SK-N-SH (cell line): ENCODE measurements around the gene CELF5. TPM values are rescaled to one million over a fixed set of nuclear protein-coding genes. Genes with fewer than 3 reads are reported as not detected.
A peak's percentile ranks its signal among the peaks of the same experiment; 100 is the strongest.

ENCODE experiments used
- CTCF ChIA-PET: fragments of 300-600, 350-600 bp; formaldehyde crosslinking; extraction: SDS; loops from one replicate; lab custom pipeline; 2021; lab: Yijun Ruan, JAX
- POLR2A ChIA-PET: fragments of 350-600 bp; sonication (Branson Sonifier 250); formaldehyde crosslinking; extraction: SDS; loops from one replicate; lab custom pipeline; 2020; ENCODE audit warnings: antibody characterized with exemption, inconsistent platforms; lab: Yijun Ruan, JAX
- DNase-seq: peaks from one replicate; pipeline ENCODE4 v3.0.0; 2012
- H2AFZ ChIP-seq: fragments of 200-600 bp; sonication (generic); 2 replicates; pipeline ENCODE4 v1.8.1; 2016; ENCODE audit warnings: antibody characterized with exemption, mild to moderate bottlenecking, low read depth
- H3F3A ChIP-seq: fragments of 200-600 bp; sonication (generic); replicated peaks from 2 replicates; pipeline ENCODE3; 2016; ENCODE audit warnings: antibody characterized with exemption, mild to moderate bottlenecking; ENCODE audit not compliant: insufficient read depth
- H3K27ac ChIP-seq, 2 experiments: fragments of 200-500 bp in 1 of 2; fragments of 200-600 bp in 1 of 2; sonication (Bioruptor generic) in 1 of 2; sonication (generic), shearing (Covaris generic) in 1 of 2; 2 replicates each; pipeline versions ENCODE4 v1.5.1 to v1.6.1; 2014 to 2016; ENCODE audit warnings: low read depth in 2 of 2, inconsistent platforms in 1 of 2, low read length in 1 of 2, mild to moderate bottlenecking in 1 of 2, mixed read lengths in 1 of 2
- H3K27me3 ChIP-seq: fragments of 200-600 bp; sonication (generic), shearing (Covaris generic); 2 replicates; pipeline ENCODE4 v1.6.1; 2016; ENCODE audit warnings: mixed run types; ENCODE audit not compliant: insufficient read depth
- H3K36me3 ChIP-seq, 2 experiments: fragments of 200-500 bp in 1 of 2; fragments of 200-600 bp in 1 of 2; sonication (Bioruptor generic) in 1 of 2; sonication (generic) in 1 of 2; replicated peaks in 1 of 2; 2 replicates each; pipeline versions ENCODE3 to v1.5.1; 2014 to 2016; ENCODE audit warnings: low read length in 1 of 2, mild to moderate bottlenecking in 1 of 2; ENCODE audit not compliant: insufficient read depth in 2 of 2, control insufficient read depth in 1 of 2
- H3K4me1 ChIP-seq, 2 experiments: fragments of 200-500 bp in 1 of 2; fragments of 200-600 bp in 1 of 2; sonication (Bioruptor generic) in 1 of 2; sonication (generic), shearing (Covaris generic) in 1 of 2; 2 replicates each; pipeline versions ENCODE4 v1.5.1 to v1.6.1; 2014 to 2016; ENCODE audit warnings: low read depth in 1 of 2, low read length in 1 of 2, mixed run types in 1 of 2; ENCODE audit not compliant: insufficient read depth in 2 of 2, control insufficient read depth in 1 of 2
- H3K4me2 ChIP-seq: fragments of 200-600 bp; sonication (generic), shearing (Covaris generic); 2 replicates; pipeline ENCODE4 v1.6.1; 2017; ENCODE audit warnings: mixed run types
- H3K4me3 ChIP-seq, 2 experiments: fragments of 200-500 bp in 1 of 2; fragments of 200-600 bp in 1 of 2; sonication (Bioruptor generic) in 1 of 2; sonication (generic), shearing (Covaris generic) in 1 of 2; 2 replicates each; pipeline versions ENCODE4 v1.5.1 to v1.8.1; 2014 to 2016; ENCODE audit warnings: low read depth in 2 of 2, inconsistent platforms in 1 of 2, low read length in 1 of 2, mild to moderate bottlenecking in 1 of 2, mixed read lengths in 1 of 2, moderate library complexity in 1 of 2
- H3K79me2 ChIP-seq: fragments of 200-600 bp; sonication (generic); 2 replicates; pipeline ENCODE4 v1.8.1; 2017; ENCODE audit warnings: mild to moderate bottlenecking; ENCODE audit not compliant: insufficient read depth
- H3K9ac ChIP-seq: fragments of 200-600 bp; sonication (generic); 2 replicates; pipeline ENCODE4 v1.6.1; 2017; ENCODE audit warnings: mixed run types
- H3K9me2 ChIP-seq: fragments of 200-600 bp; sonication (generic); 2 replicates; pipeline ENCODE4 v1.6.1; 2017; ENCODE audit warnings: mixed run types
- H3K9me3 ChIP-seq: fragments of 200-600 bp; sonication (generic); 2 replicates; pipeline ENCODE4 v1.6.1; 2017; ENCODE audit warnings: mixed run types, mild to moderate bottlenecking, moderate library complexity
- H4K20me1 ChIP-seq: fragments of 200-600 bp; sonication (generic); 2 replicates; pipeline ENCODE4 v1.6.1; 2017; ENCODE audit warnings: mild to moderate bottlenecking, mixed run types; ENCODE audit not compliant: insufficient read depth
- CHD2 ChIP-seq: fragments of 150-350 bp; IDR thresholded peaks from 2 replicates; pipeline ENCODE4 v1.6.1; 2018; ENCODE audit warnings: low read length; ENCODE audit not compliant: partially characterized antibody
- CTCF ChIP-seq: fragments of 200-600 bp; sonication (generic); IDR thresholded peaks from 2 replicates; pipeline ENCODE4 v1.6.1; 2017; ENCODE audit warnings: antibody characterized with exemption, mild to moderate bottlenecking, moderate library complexity
- ELF1 ChIP-seq: IDR thresholded peaks from 2 replicates; pipeline ENCODE4 v1.4.0; 2012
- FOSL2 ChIP-seq: IDR thresholded peaks from 2 replicates; pipeline ENCODE4 v1.4.0; 2012; ENCODE audit warnings: low read depth, mild to moderate bottlenecking, moderate library complexity, borderline replicate concordance
- FOXJ3 ChIP-seq: sonication (generic); formaldehyde crosslinking; IDR thresholded peaks from 2 replicates; pipeline ENCODE4 v1.5.1; 2020; ENCODE audit warnings: mild to moderate bottlenecking, missing genetic modification reagents
- FOXM1 ChIP-seq: IDR thresholded peaks from 2 replicates; pipeline ENCODE4 v1.4.0; 2012; ENCODE audit warnings: low read depth, mild to moderate bottlenecking
- GABPA ChIP-seq: IDR thresholded peaks from 2 replicates; pipeline ENCODE4 v1.4.0; 2012; ENCODE audit warnings: low read depth, mild to moderate bottlenecking
- JUND ChIP-seq: IDR thresholded peaks from 2 replicates; pipeline ENCODE4 v1.4.0; 2012
- MAX ChIP-seq: IDR thresholded peaks from 2 replicates; pipeline ENCODE4 v1.4.0; 2012; ENCODE audit warnings: low read depth
- MEF2A ChIP-seq: IDR thresholded peaks from 2 replicates; pipeline ENCODE4 v1.4.0; 2012; ENCODE audit warnings: low read depth, borderline replicate concordance
- POLR2AphosphoS5 ChIP-seq: IDR thresholded peaks from 2 replicates; pipeline ENCODE4 v1.6.1; 2012; ENCODE audit warnings: low read depth, low read length
- RAD21 ChIP-seq: IDR thresholded peaks from 2 replicates; pipeline ENCODE4 v1.6.1; 2012; ENCODE audit warnings: mild to moderate bottlenecking, low read length
- REST ChIP-seq: IDR thresholded peaks from 2 replicates; pipeline ENCODE4 v1.6.1; 2012; ENCODE audit warnings: mild to moderate bottlenecking, low read depth, low read length, moderate library complexity
- RFX5 ChIP-seq: IDR thresholded peaks from 2 replicates; pipeline ENCODE4 v1.6.1; 2012; ENCODE audit warnings: mild to moderate bottlenecking, improper control_type of control experiment, low read length
- RXRA ChIP-seq: IDR thresholded peaks from 2 replicates; pipeline ENCODE4 v1.4.0; 2012; ENCODE audit warnings: low read depth, mild to moderate bottlenecking, borderline replicate concordance
- SIN3A ChIP-seq: IDR thresholded peaks from 2 replicates; pipeline ENCODE4 v1.6.1; 2012; ENCODE audit warnings: low read depth, mild to moderate bottlenecking, low read length, moderate library complexity, borderline replicate concordance
- SMC3 ChIP-seq: IDR thresholded peaks from 2 replicates; pipeline ENCODE4 v1.6.1; 2012; ENCODE audit warnings: low read depth, low read length, improper control_type of control experiment
- TAF1 ChIP-seq: IDR thresholded peaks from 2 replicates; pipeline ENCODE4 v1.6.1; 2012; ENCODE audit warnings: low read depth, mild to moderate bottlenecking, low read length, moderate library complexity, borderline replicate concordance
- ZBTB33 ChIP-seq: IDR thresholded peaks from 2 replicates; pipeline ENCODE4 v1.4.0; 2012; ENCODE audit warnings: low read depth, borderline replicate concordance
- WGBS: methylation state at CpG from one replicate; pipeline ENCODE4 v1.1.6; 2017; ENCODE audit warnings: low lambda C conversion rate; 5-methylcytosine and 5-hydroxymethylcytosine counted together
- polyA plus RNA-seq, 3 experiments: library from polyadenylated mRNA; depleted of rRNA; stranded (reverse); fragments of >200 nt; gene quantifications; 2 replicates each; pipeline ENCODE4 v1.2.3, GENCODE V29; 2012

CELF5 gene
- polyA plus RNA-seq, 1 of the 3 experiments (the other 2 are of a cell fraction) = 0.33 TPM

- peak; percentile 10 for DNase-seq
- TF ChIP-seq RXRA (no peak), JUND (no peak), POLR2AphosphoS5 (no peak), TAF1 (no peak), SMC3 (no peak)
- H3K9ac ChIP-seq = no peak overlapping the region
- CTCF ChIA-PET = interaction anchor here (0.9 to 4.1 kb wide), 2 partner anchors 10 to 179 kb away, joined by 3 to 34 read pairs; no protein-coding TSS in a partner anchor
- H3K4me3 ChIP-seq = no peak overlapping the region
- no peaks in the 10 kb centered on the region for H3K79me2 ChIP-seq
- no peak overlapping the region for H2AFZ ChIP-seq
- H3K4me1 ChIP-seq = no peaks in the 10 kb centered on the region
- no peaks in the 10 kb centered on the region for H3K9me3 ChIP-seq
- no peak overlapping the region for H3K4me2 ChIP-seq
- H4K20me1 ChIP-seq = no peaks in the 10 kb centered on the region
- no peaks in the 10 kb centered on the region for H3K36me3 ChIP-seq
- H3K27me3 ChIP-seq = peaks cover 12% of the 10 kb centered on the region; the same call in 1 of the 2 replicates
- WGBS = 34% methylated on average over 5 of the region's 23 CpGs
- H3K27ac ChIP-seq = no peak overlapping the region
- POLR2A ChIA-PET = no interaction called here
- no peaks in the 10 kb centered on the region for H3F3A ChIP-seq
- no peaks in the 10 kb centered on the region for H3K9me2 ChIP-seq
These were observed 68.6 kb downstream of the CELF5 start for GRCh38 chr19:3292958-3293529.

- Histone ChIP-seq H3K9ac (no peak overlapping the region), H3K4me2 (no peak overlapping the region), H3K9me3 (no peaks in the 10 kb centered on the region), H3K27ac (no peak overlapping the region), H2AFZ (no peak overlapping the region), H3K9me2 (no peaks in the 10 kb centered on the region), H3K4me3 (no peak overlapping the region), H3K4me1 (no peaks in the 10 kb centered on the region), H3K27me3 (peaks cover 17% of the 10 kb centered on the region; the same call in 1 of the 2 replicates), H3K79me2 (no peaks in the 10 kb centered on the region), H3K36me3 (no peaks in the 10 kb centered on the region), H4K20me1 (no peaks in the 10 kb centered on the region), H3F3A (no peaks in the 10 kb centered on the region)
- 43% methylated on average over 5 of the region's 9 CpGs for WGBS
- CTCF ChIA-PET = interaction anchor here (0.9 to 3.0 kb wide), 2 partner anchors 11 to 179 kb away, joined by 3 to 22 read pairs; no protein-coding TSS in a partner anchor
- TF ChIP-seq SMC3 = no peak
- no peak for TF ChIP-seq REST
- TF ChIP-seq TAF1 = no peak
- no peak for TF ChIP-seq MEF2A
- no peak for TF ChIP-seq GABPA
- no peak for TF ChIP-seq RAD21
- TF ChIP-seq FOSL2 = no peak
- no peak for TF ChIP-seq CHD2
- no peak for TF ChIP-seq FOXJ3
- no peak for TF ChIP-seq CTCF
- TF ChIP-seq ELF1 = no peak
- TF ChIP-seq SIN3A = no peak
- TF ChIP-seq RXRA = no peak
- TF ChIP-seq ZBTB33 = no peak
- no peak for TF ChIP-seq FOXM1
- no peak for TF ChIP-seq MAX
- TF ChIP-seq RFX5 = no peak
- peak; percentile 30 for DNase-seq
- POLR2A ChIA-PET = no interaction called here
These were observed 69.1 kb downstream of the CELF5 start for GRCh38 chr19:3293560-3293959.
